CD4-positive, alpha-beta T cell treated with Interleukin-15 for 1 hour (primary cell): Measurements from ENCODE around the gene PCED1A.
A peak's percentile ranks its signal among the peaks of the same experiment; 100 is the strongest.

Experiments used
- DNase-seq: peaks from one replicate; pipeline ENCODE4 v3.0.0-alpha.2; 2020

Gene PCED1A

GRCh38 chr20:2840138-2840966 lies at the start of gene PCED1A, which contains the start of gene VPS16:
TSS of gene PCED1A (minus strand) at chr20:2840655. CDS start at chr20:2839912, 743 bp downstream.
TSS of gene VPS16 (plus strand) at chr20:2840745. CDS start at chr20:2840775, 30 bp downstream.
- DNase-seq: peak; percentile 88

- no peak for DNase-seq
Measured at GRCh38 chr20:2889797-2890196, 49.3 kb upstream of the PCED1A start.

- DNase-seq: no peak
Measured at GRCh38 chr20:2889209-2889608, 48.8 kb upstream of the PCED1A start.

- no peak for DNase-seq
Measured at GRCh38 chr20:2888224-2888955, 47.9 kb upstream of the PCED1A start.

GRCh38 chr20:2887715-2888114 lies 47.3 kb upstream of the PCED1A start:
- no peak for DNase-seq

GRCh38 chr20:2883726-2884637 lies 43.5 kb upstream of the PCED1A start:
- no peak for DNase-seq

GRCh38 chr20:2880650-2881049 lies 40.2 kb upstream of the PCED1A start:
- DNase-seq: no peak

- no peak for DNase-seq
Measured at GRCh38 chr20:2879146-2879545, 38.7 kb upstream of the PCED1A start.

- no peak for DNase-seq
Measured at GRCh38 chr20:2878515-2878914, 38.1 kb upstream of the PCED1A start.

- no peak for DNase-seq
Measured at GRCh38 chr20:2875690-2876203, 35.3 kb upstream of the PCED1A start.

GRCh38 chr20:2874456-2874855 lies 34.0 kb upstream of the PCED1A start:
- no peak for DNase-seq

GRCh38 chr20:2873747-2874041 lies 33.2 kb upstream of the PCED1A start:
- DNase-seq: peak; percentile 59

- peak; percentile 90 for DNase-seq
Measured at GRCh38 chr20:2873010-2873746, 32.7 kb upstream of the PCED1A start, which contains the start of gene PTPRA. TSS of gene PTPRA (plus strand) at chr20:2873481. CDS start at chr20:2964278, 90,797 bp downstream.

GRCh38 chr20:2872459-2873009 lies 32.1 kb upstream of the PCED1A start:
- DNase-seq: peak; percentile 75

GRCh38 chr20:2871661-2872458 lies 31.4 kb upstream of the PCED1A start:
- no peak for DNase-seq

GRCh38 chr20:2871111-2871465 lies 30.6 kb upstream of the PCED1A start:
- DNase-seq: no peak

- no peak for DNase-seq
Measured at GRCh38 chr20:2869381-2869780, 28.9 kb upstream of the PCED1A start.

GRCh38 chr20:2867081-2867864 lies 26.8 kb upstream of the PCED1A start:
- DNase-seq: no peak

- DNase-seq: no peak
Measured at GRCh38 chr20:2866236-2866635, 25.8 kb upstream of the PCED1A start.

- DNase-seq: peak; percentile 29
Measured at GRCh38 chr20:2865630-2866029, 25.2 kb upstream of the PCED1A start.
